Loucy (cell line): ENCODE data around the gene PLIN1.

Source experiments
- EZH2phosphoT487 ChIP-seq: fragments of 200-600 bp; IDR thresholded peaks from 2 replicates; pipeline ENCODE4 v1.6.1; 2018; ENCODE audit warnings: antibody characterized with exemption, mild to moderate bottlenecking, moderate library complexity, borderline replicate concordance
- TF ChIP-seq, protein P1 (sequence below): fragments of 200-600 bp; sonication (generic); conservative IDR thresholded peaks from 2 replicates; pipeline ENCODE4 v1.5.1; 2014; ENCODE audit warnings: mild to moderate bottlenecking, antibody characterized with exemption, low read length

DNA sequence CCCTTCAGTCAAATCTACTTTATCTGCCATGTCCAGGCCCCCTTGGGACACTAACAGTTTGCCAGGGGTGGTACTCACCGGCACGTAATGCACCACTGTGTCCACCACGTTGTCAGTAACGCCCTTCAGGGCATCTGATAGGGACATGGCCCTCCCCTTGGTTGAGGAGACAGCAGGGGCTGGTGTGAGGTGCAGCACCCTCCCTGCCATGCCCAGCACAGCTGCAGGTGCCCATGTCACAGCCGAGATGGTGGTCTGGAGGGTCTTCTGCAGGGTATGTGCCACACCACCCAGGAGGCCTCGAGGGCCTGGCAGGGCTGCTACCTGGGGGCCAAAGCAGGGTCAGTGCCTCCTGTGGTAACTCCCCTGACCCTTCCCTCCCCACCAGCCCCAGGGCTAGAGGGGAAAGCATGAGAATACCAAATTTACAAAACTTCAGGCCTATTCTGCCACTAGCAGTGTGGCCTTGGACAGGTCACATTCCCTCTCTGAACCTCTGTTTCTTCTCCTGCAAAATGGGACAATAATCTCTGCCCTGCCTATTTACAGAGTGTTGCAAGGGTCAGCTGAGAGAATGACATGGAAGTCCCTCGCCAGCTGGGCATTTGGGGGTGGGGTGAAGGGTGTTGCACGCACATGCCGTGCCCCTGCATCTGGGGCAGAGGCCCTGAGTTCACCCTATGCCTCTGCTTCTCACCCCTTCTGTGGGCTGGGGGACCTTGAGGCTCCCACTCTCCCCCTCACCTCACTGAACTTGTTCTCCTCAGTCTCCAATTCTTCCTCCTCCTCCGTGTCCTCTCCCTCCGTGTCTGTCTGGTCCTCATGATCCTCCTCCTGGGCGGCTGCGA is 12.1 kb downstream of the PLIN1 start:
- TF ChIP-seq, protein P1, sequence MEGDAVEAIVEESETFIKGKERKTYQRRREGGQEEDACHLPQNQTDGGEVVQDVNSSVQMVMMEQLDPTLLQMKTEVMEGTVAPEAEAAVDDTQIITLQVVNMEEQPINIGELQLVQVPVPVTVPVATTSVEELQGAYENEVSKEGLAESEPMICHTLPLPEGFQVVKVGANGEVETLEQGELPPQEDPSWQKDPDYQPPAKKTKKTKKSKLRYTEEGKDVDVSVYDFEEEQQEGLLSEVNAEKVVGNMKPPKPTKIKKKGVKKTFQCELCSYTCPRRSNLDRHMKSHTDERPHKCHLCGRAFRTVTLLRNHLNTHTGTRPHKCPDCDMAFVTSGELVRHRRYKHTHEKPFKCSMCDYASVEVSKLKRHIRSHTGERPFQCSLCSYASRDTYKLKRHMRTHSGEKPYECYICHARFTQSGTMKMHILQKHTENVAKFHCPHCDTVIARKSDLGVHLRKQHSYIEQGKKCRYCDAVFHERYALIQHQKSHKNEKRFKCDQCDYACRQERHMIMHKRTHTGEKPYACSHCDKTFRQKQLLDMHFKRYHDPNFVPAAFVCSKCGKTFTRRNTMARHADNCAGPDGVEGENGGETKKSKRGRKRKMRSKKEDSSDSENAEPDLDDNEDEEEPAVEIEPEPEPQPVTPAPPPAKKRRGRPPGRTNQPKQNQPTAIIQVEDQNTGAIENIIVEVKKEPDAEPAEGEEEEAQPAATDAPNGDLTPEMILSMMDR: no peak
- no peak for TF ChIP-seq EZH2phosphoT487
